SK-N-MC (cell line): ENCODE measurements around the gene ATP2B1.

Experiments
- EZH2 ChIP-seq: fragments of 200-600 bp; sonication (generic); IDR thresholded peaks from one replicate; pipeline ENCODE4 v1.6.1; 2017; ENCODE audit warnings: antibody characterized with exemption
- POLR2AphosphoS5 ChIP-seq: IDR thresholded peaks from 2 replicates; pipeline ENCODE4 v1.6.1; 2012; ENCODE audit warnings: mild to moderate bottlenecking, low read depth, low read length, borderline replicate concordance

DNA sequence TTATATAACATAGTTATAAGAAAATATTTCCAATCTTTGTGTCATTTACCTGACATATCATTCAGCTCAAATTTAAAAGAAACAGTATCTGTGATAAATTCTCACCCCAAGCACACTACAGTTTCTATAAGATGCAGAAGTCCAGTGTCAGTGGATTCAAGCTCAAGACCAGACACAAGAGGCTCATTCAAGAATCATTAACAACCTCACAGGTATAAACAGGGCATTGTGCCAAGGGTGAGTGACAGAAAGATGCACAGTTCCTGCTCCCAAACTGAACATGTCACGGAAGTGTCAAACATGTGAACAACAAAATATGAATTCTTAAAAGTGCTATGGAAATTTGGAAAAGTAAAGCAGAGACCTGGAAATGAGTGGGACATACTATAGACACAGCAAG is 12.8 kb downstream of the ATP2B1 start:
- TF ChIP-seq POLR2AphosphoS5, result no peak
- TF ChIP-seq EZH2, result no peak
